Measurements from ENCODE around the gene E2F2.

Gene E2F2

DNA sequence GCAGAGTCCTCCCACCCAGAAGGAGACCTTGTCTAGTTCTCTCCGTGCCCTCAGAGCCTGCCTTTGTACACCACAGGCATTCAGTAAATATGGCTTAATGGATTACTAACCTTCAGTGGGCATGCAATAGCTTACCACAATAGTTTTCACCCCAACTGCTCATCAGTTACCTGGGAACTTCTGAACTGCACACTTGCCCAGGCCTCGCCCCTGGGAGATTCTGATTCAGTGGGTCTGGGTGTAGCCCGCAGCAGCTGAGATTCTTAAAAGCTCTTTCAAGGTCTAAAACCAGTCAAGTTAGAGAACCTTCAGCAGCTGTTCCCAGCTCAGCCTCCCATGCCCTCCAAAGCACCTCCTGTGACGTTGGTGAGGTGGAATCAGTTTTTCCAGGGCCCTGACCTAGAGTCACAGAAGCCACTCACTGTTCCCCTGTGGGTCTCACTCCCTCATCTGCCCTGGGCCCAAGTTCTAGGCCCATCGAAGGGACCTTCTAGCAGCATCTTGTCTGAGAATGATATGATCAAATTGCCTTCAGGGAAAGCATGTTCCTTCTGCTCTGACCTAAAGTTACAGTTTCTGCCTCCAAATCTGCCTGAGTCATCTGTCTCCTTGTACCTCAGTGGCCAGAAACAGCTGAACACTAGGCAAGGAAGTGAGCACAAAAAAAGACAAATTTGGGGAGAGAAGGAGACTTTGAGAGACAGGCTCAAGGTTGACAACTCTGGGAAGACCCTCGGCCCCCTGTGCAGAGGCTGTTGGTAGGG is 57.8 kb downstream of the E2F2 start:
- no peak overlapping the region for H3K4me3 ChIP-seq (ENCODE audit: low read depth in 1 of 2, low read length in 2 of 2)
- H3K36me3 ChIP-seq (ENCODE audit: control insufficient read depth in 1 of 2, insufficient read depth in 2 of 2, low read length in 2 of 2), result no peaks in the 10 kb centered on the region
- H3K27ac ChIP-seq (ENCODE audit: low read depth, low read length), result no peak overlapping the region
- H3K27me3 ChIP-seq (ENCODE audit: control insufficient read depth in 1 of 2, insufficient read depth in 2 of 2, low read length in 2 of 2), result no peaks in the 10 kb centered on the region
- H3K9ac ChIP-seq (ENCODE audit: low read depth in 1 of 2, low read length in 2 of 2), result no peak overlapping the region
- no peaks in the 10 kb centered on the region for H3K9me3 ChIP-seq (ENCODE audit: control insufficient read depth in 1 of 2, low read length in 2 of 2)
- H3K4me1 ChIP-seq (ENCODE audit: control insufficient read depth in 1 of 2, insufficient read depth in 2 of 2, low read length in 2 of 2), result no peaks in the 10 kb centered on the region

DNA sequence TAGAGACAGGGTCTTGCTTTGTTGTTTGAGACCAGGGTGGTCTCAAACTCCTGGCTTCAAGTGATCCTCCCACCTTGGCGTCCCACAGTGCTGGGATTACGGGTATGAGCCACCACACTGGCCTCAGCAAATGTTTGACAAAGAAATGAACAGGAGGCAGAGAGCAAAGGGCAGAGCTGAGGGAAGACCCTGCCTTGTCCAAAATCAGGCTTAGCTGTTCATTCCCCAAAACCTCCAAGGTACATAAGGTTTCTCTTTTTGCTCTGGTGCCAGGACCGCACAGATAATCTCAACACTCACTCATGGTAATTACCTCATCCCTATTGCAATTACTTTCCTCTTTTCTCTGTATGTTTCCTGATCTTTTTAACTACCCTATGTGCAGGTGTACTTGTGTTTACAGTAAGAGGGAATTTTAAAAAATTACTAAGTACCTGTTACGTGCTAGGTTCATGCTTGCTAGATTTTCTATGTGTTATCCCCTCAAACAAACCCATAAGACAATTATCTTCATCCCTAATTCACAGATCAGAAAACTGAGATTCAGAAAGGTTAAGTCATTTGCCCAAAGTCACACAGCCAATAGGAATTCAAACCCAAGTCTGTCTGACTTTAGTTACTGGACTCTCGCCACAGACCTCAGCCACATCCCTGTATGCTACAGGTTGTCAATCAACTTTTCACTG is 58.5 kb downstream of the E2F2 start:
- Histone ChIP-seq H3K27me3 (ENCODE audit: control insufficient read depth in 1 of 2, insufficient read depth in 2 of 2, low read length in 2 of 2) (no peaks in the 10 kb centered on the region), H3K9ac (ENCODE audit: low read depth in 1 of 2, low read length in 2 of 2) (no peak overlapping the region), H3K4me1 (ENCODE audit: control insufficient read depth in 1 of 2, insufficient read depth in 2 of 2, low read length in 2 of 2) (no peaks in the 10 kb centered on the region), H3K9me3 (ENCODE audit: control insufficient read depth in 1 of 2, low read length in 2 of 2) (no peaks in the 10 kb centered on the region), H3K27ac (ENCODE audit: low read depth, low read length) (no peak overlapping the region), H3K36me3 (ENCODE audit: control insufficient read depth in 1 of 2, insufficient read depth in 2 of 2, low read length in 2 of 2) (no peaks in the 10 kb centered on the region), H3K4me3 (ENCODE audit: low read depth in 1 of 2, low read length in 2 of 2) (no peak overlapping the region)

DNA sequence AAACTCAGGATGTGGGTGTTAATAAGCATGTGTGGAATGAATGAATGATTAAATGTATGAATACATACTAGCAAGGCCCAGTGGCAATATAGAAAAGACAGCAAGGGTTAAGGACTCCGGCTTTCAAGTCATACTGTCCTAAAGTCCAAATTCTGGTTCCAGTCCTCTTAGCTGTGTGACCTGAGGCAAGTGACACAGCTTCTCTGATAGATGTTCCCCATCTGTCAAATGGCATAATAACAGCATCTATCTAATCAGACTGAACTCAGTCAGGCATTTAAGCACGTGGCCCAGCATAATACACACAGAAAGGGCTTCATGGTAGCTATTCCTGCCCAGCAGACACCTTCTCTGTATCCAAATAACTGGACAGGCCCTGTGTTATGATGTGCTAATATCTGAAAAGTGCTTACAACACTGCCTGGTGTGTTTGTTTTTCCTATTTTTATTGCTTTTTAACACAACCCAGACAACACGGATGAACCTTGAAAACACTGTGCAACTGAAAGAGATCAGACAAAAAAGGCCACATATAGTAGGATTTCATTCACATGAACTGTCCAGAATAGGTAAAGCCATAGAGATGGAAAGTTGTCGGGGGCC is 59.5 kb downstream of the E2F2 start:
- Histone ChIP-seq H3K27me3 (ENCODE audit: control insufficient read depth in 1 of 2, insufficient read depth in 2 of 2, low read length in 2 of 2) (no peaks in the 10 kb centered on the region), H3K27ac (ENCODE audit: low read depth, low read length) (no peak overlapping the region), H3K9ac (ENCODE audit: low read depth in 1 of 2, low read length in 2 of 2) (no peak overlapping the region), H3K9me3 (ENCODE audit: control insufficient read depth in 1 of 2, low read length in 2 of 2) (no peaks in the 10 kb centered on the region), H3K4me3 (ENCODE audit: low read depth in 1 of 2, low read length in 2 of 2) (no peak overlapping the region), H3K4me1 (ENCODE audit: control insufficient read depth in 1 of 2, insufficient read depth in 2 of 2, low read length in 2 of 2) (no peaks in the 10 kb centered on the region), H3K36me3 (ENCODE audit: control insufficient read depth in 1 of 2, insufficient read depth in 2 of 2, low read length in 2 of 2) (no peaks in the 10 kb centered on the region)

DNA sequence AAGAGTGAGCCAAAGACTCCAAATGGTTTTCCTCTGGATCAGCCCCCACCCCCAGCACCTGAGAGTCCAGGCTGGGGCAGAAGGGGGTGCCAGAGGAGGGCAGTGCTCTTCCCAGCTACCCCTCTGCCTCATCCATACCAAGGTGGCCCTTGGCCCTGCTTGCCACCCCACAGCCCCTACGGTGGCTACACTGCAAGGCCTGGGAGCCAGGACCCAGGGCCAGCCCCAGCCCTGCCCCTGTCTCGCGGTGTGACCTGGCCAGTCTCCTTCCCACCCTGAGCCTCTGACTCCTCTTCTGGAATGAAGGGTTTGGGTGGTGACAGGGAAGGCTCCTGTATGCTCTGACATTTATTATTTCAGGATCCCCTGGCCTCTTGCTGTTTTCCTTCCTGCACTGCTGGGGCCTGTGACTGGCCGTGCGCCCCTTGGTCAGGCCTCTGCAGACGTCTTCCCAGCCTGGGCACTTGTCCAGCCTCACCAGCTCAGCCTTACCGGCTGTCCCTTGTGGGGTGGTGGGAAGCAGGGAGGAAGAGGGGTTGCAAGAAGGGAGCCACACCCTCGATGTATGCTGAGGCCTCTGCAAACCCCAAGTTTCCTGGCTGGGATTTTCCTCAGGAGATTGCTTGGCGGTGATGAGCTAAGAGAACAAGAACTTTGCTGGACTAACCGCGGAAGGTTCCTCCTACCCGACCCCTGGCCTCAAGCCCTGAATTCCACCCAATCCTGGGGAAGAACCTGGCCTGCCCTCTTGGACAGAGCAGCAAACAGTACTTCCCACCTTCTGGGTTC is 60.6 kb downstream of the E2F2 start:
- no peak overlapping the region for H3K27ac ChIP-seq (ENCODE audit: low read depth, low read length)
- H3K27me3 ChIP-seq (ENCODE audit: control insufficient read depth in 1 of 2, insufficient read depth in 2 of 2, low read length in 2 of 2), result no peaks in the 10 kb centered on the region
- H3K4me3 ChIP-seq (ENCODE audit: low read depth in 1 of 2, low read length in 2 of 2), result no peak overlapping the region
- H3K9me3 ChIP-seq (ENCODE audit: control insufficient read depth in 1 of 2, low read length in 2 of 2), result no peaks in the 10 kb centered on the region
- H3K9ac ChIP-seq (ENCODE audit: low read depth in 1 of 2, low read length in 2 of 2), result no peak overlapping the region
- H3K36me3 ChIP-seq (ENCODE audit: control insufficient read depth in 1 of 2, insufficient read depth in 2 of 2, low read length in 2 of 2), result no peaks in the 10 kb centered on the region
- H3K4me1 ChIP-seq (ENCODE audit: control insufficient read depth in 1 of 2, insufficient read depth in 2 of 2, low read length in 2 of 2), result no peaks in the 10 kb centered on the region

DNA sequence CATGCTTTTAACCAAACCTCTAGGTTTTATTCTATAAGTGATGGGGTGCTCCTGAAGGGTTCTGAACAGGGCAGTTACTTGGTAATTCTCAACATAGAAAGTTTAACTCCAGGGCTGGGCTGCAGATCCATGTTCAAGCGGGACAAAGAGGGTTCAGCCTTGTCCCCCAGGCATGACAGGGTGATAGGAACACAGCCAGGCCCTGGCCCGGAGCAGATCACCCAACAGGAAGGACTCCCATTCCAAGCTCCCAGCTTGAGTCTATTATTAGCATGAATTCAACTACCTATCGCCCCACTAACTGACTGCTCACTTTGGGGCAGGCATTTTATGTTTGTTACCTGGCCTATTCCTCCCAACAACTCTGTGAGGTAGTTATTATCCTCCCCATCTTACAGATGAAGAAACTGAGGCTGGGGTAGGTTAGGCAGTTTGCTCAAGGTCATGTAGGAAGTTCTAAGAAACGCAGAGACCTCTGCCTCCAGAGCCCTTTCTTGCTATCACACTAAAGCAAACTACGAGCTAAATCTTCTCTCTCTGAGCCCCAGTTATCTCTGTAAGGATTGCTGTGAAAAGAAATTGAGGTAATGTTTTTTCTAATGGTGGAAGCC is 61.6 kb downstream of the E2F2 start:
- no peak overlapping the region for H3K27ac ChIP-seq (ENCODE audit: low read depth, low read length)

DNA sequence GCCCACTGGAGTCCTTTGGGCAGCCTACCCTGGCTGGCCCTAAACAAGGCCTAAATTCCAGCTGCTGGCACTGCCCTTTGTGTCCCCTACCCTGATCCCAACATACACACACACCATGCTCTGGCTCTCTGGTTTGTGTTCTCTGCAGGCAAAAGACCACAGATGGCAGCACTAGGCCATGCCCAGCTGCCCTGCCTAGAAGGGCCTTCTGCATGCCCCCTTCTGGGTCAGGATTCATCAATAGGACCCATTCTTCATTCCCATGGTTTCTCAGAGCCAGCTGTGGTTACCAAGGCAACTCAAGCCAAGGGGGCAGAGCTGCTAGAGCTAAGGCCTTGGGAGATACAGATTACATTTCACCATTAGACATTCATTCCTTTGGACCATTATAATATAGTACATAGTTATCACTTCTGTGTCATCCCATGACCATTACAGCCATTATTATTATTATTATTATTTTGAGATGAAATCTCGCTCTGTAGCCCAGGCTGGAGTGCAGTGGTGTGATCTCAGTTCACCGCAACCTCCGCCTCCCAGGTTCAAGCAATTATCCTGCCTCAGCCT is 64.5 kb downstream of the E2F2 start:
- Histone ChIP-seq H3K36me3 (ENCODE audit: control insufficient read depth in 1 of 2, insufficient read depth in 2 of 2, low read length in 2 of 2) (no peaks in the 10 kb centered on the region), H3K4me3 (ENCODE audit: low read depth in 1 of 2, low read length in 2 of 2) (no peak overlapping the region), H3K9me3 (ENCODE audit: control insufficient read depth in 1 of 2, low read length in 2 of 2) (no peaks in the 10 kb centered on the region), H3K27me3 (ENCODE audit: control insufficient read depth in 1 of 2, insufficient read depth in 2 of 2, low read length in 2 of 2) (peaks cover 0 to 3% of the 10 kb centered on the region in 2 donors), H3K27ac (ENCODE audit: low read depth, low read length) (no peak overlapping the region), H3K4me1 (ENCODE audit: control insufficient read depth in 1 of 2, insufficient read depth in 2 of 2, low read length in 2 of 2) (no peaks in the 10 kb centered on the region), H3K9ac (ENCODE audit: low read depth in 1 of 2, low read length in 2 of 2) (no peak overlapping the region)

More for the DNA sequence above, 61.6 kb downstream of the E2F2 start:
- Histone ChIP-seq H3K36me3 (ENCODE audit: control insufficient read depth in 1 of 2, insufficient read depth in 2 of 2, low read length in 2 of 2) (no peaks in the 10 kb centered on the region), H3K27me3 (ENCODE audit: control insufficient read depth in 1 of 2, insufficient read depth in 2 of 2, low read length in 2 of 2) (no peaks in the 10 kb centered on the region), H3K9ac (ENCODE audit: low read depth in 1 of 2, low read length in 2 of 2) (no peak overlapping the region), H3K9me3 (ENCODE audit: control insufficient read depth in 1 of 2, low read length in 2 of 2) (no peaks in the 10 kb centered on the region), H3K4me3 (ENCODE audit: low read depth in 1 of 2, low read length in 2 of 2) (no peak overlapping the region), H3K4me1 (ENCODE audit: control insufficient read depth in 1 of 2, insufficient read depth in 2 of 2, low read length in 2 of 2) (no peaks in the 10 kb centered on the region)

DNA sequence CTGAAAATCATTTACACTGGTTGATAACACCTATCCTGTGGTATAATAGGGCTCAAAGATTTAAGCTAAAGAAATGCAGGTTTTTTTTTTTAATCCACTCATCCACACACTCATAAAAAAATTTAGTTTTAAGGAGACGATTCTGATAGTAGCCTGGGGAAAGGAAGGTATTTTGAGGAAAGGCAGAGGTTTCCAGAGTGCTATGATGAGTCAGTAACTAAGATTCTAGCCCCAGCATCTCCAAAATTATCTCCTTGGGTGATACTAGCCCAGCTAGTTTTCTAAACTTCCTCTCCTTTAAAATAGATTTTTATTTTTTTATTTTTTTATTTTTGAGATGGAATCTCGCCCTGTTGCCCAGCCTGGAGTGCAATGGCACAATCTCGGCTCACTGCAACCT is 67.7 kb downstream of the E2F2 start:
- H3K9me3 ChIP-seq (ENCODE audit: control insufficient read depth in 1 of 2, low read length in 2 of 2), result no peaks in the 10 kb centered on the region
- peaks cover 0 to 3% of the 10 kb centered on the region in 2 donors for H3K27me3 ChIP-seq (ENCODE audit: control insufficient read depth in 1 of 2, insufficient read depth in 2 of 2, low read length in 2 of 2)
- no peak overlapping the region for H3K9ac ChIP-seq (ENCODE audit: low read depth in 1 of 2, low read length in 2 of 2)
- H3K27ac ChIP-seq (ENCODE audit: low read depth, low read length), result no peak overlapping the region
- H3K36me3 ChIP-seq (ENCODE audit: control insufficient read depth in 1 of 2, insufficient read depth in 2 of 2, low read length in 2 of 2), result no peaks in the 10 kb centered on the region
- no peak overlapping the region for H3K4me3 ChIP-seq (ENCODE audit: low read depth in 1 of 2, low read length in 2 of 2)
- no peaks in the 10 kb centered on the region for H3K4me1 ChIP-seq (ENCODE audit: control insufficient read depth in 1 of 2, insufficient read depth in 2 of 2, low read length in 2 of 2)

DNA sequence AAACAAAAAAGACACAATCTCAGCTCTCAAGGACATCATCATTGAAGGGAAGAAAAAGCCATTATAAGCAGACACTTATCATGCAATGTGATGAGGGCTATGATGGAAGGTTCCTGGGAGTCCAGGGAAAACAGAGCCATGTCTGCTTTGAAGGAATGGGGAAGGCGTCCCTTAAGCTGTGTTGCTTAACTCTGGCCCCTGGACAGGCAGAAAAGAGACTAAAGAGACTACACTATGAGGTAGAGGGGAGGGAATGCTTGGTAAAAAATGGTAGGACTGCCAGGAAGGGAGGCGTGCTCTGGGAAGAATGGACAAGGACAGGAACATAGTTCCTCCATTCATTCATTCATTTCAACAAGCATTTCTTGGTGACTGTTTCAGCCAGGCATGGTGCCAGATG is 68.3 kb downstream of the E2F2 start:
- no peaks in the 10 kb centered on the region for H3K4me1 ChIP-seq (ENCODE audit: control insufficient read depth in 1 of 2, insufficient read depth in 2 of 2, low read length in 2 of 2)
- H3K9me3 ChIP-seq (ENCODE audit: control insufficient read depth in 1 of 2, low read length in 2 of 2), result no peaks in the 10 kb centered on the region
- no peaks in the 10 kb centered on the region for H3K36me3 ChIP-seq (ENCODE audit: control insufficient read depth in 1 of 2, insufficient read depth in 2 of 2, low read length in 2 of 2)
- H3K27ac ChIP-seq (ENCODE audit: low read depth, low read length), result no peak overlapping the region
- no peak overlapping the region for H3K4me3 ChIP-seq (ENCODE audit: low read depth in 1 of 2, low read length in 2 of 2)
- H3K9ac ChIP-seq (ENCODE audit: low read depth in 1 of 2, low read length in 2 of 2), result no peak overlapping the region
- peaks cover 0 to 3% of the 10 kb centered on the region in 2 donors for H3K27me3 ChIP-seq (ENCODE audit: control insufficient read depth in 1 of 2, insufficient read depth in 2 of 2, low read length in 2 of 2)

DNA sequence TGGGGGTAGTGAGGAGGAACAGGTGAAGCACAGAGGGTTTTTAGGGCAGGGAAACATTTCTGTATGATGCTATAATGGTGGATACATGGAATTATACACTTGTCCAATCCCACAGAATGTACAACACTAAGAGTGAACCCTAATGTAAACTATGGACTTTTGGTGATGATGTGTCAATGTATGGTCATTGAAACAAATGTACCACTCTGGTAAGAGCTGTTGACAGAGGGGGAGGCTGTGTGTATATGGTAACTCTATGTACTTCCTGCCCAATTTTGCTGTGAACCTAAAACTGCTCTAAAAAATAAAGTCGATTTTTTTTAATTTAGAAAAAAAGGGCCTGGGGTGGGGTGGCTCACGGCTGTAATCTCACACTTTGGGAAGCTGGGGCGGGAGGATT is 70.0 kb downstream of the E2F2 start:
- no peak overlapping the region for H3K27ac ChIP-seq (ENCODE audit: low read depth, low read length)
- H3K4me3 ChIP-seq (ENCODE audit: low read depth in 1 of 2, low read length in 2 of 2), result no peak overlapping the region
- H3K36me3 ChIP-seq (ENCODE audit: control insufficient read depth in 1 of 2, insufficient read depth in 2 of 2, low read length in 2 of 2), result no peaks in the 10 kb centered on the region
- peaks cover 0 to 3% of the 10 kb centered on the region in 2 donors for H3K27me3 ChIP-seq (ENCODE audit: control insufficient read depth in 1 of 2, insufficient read depth in 2 of 2, low read length in 2 of 2)
- H3K4me1 ChIP-seq (ENCODE audit: control insufficient read depth in 1 of 2, insufficient read depth in 2 of 2, low read length in 2 of 2), result no peaks in the 10 kb centered on the region
- H3K9me3 ChIP-seq (ENCODE audit: control insufficient read depth in 1 of 2, low read length in 2 of 2), result no peaks in the 10 kb centered on the region
- H3K9ac ChIP-seq (ENCODE audit: low read depth in 1 of 2, low read length in 2 of 2), result no peak overlapping the region

Data from duodenal mucosa (tissue), 2 donors.